ENCODE results near the gene GRK5.
A peak's percentile ranks its signal among the peaks of the same experiment; 100 is the strongest.

DNA sequence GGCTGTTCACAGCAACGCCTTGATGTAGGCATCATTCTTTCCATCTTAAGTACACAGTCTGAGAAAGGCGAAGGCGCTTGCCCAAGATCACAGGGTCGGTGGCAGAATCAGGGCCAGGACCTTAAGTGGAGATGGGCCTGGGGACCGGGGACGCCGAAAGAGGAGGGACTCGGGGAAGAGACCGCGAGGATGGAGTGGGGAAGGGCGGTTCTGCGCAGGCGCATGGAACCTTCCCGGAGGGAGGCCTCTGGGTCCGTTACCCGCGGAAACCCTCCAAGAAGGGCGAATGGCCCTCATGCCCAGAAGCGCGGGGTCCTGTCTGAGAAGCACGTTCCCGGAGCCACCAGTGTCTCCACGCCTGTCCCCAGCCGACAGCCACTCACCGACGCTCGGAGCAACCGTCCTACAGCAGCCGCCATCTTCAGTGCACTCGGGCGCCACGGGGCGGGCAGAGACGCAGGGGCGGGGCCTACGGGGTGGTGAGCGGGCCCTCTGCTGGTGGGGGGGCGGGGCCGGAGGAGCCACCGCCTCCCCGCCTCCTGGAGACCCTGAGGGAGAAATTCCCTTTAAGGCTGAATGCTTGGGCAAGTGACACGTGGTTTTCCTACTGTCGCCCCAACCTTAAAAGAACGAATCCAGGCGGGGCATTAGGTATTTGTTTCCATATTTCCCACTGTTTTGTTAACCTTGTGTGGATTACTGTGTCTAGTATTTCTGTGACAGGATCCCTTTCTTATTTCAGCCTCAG is 28.8 kb upstream of the GRK5 start, which contains the start of gene PRDX3:
- TF ChIP-seq EZH2 (IDR thresholded peaks at IDR 0.05) = no peak
- peak; percentile 91 for TF ChIP-seq POLR2AphosphoS5 (IDR thresholded peaks at IDR 0.05; ENCODE audit: borderline replicate concordance, low read depth, low read length)
- TF ChIP-seq FOXP2 (optimal IDR thresholded peaks at IDR 0.05; ENCODE audit: control extremely low read depth, extremely low read length, insufficient read depth) = no peak
